ENCODE data around the gene BDKRB2.
"Not testable (repeated sequence)": the region's sequence is repeated elsewhere in the genome, so short reads cannot be mapped to it uniquely, and the experiment has no call there.

Gene BDKRB2

DNA sequence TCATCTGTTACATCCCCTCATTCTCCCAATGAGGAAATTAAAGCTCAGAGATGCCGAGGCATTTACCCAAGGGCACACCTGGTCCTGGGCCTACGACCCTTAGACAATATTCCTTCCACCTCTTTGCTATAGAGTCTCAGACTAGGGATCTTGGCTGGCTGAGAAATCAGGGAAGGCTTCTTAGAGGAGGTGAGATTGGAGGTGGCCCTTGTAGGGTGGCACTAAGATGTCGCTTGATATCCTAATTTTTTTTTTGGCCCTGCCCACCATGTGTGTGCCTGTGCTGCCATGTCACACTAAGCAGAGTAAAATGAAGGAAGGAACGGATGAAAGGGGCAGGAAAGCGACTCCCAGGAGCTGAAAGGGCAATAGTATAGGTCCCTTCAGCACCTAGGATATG lies 20.6 kb downstream of the BDKRB2 start:
- DNase-seq (ENCODE audit: low read depth): no peak

DNA sequence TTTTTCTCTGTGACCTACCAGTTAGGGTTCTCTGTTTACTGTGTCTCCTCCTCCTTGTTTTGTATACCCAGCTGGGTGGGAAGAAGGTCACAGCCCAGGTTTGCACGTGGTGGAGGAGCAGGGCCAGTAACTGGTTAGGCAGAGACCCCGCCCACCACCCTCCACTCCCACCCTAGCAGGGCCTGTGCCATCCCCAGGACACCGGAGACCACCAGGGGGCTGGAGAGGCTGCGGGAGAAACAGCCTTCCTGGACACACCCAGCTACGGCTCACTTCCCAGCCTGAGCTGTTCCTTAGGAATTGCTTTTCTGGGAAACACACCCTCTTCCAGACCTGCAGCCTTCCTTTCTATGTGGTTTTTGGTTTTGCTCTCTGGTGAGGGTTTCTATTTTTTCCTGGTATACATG lies 21.1 kb downstream of the BDKRB2 start:
- DNase-seq (ENCODE audit: low read depth): peak; percentile 36

DNA sequence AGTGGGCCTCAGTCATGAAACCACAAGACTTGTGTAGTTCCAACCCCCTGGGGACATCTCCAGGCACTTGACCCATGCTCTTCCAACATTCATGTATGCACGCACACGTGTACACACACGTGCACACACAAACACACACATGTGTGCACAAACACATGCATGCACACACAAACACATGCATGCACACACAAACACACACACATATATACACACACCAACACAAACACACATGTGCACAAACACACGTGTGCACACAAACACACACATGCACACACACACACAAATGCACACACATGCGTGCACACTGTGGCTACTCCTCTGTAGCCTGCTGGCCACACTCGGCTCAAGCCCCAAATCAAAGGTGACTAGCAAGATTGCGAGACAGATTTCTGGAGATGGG lies 22.8 kb downstream of the BDKRB2 start:
- DNase-seq (ENCODE audit: low read depth): no peak

GRCh38 chr14:96229315-96229714 lies 24.7 kb downstream of the BDKRB2 start:
- no peak for DNase-seq (ENCODE audit: low read depth)

GRCh38 chr14:96231056-96231455 lies 26.4 kb downstream of the BDKRB2 start:
- no peak for DNase-seq (ENCODE audit: low read depth)

DNA sequence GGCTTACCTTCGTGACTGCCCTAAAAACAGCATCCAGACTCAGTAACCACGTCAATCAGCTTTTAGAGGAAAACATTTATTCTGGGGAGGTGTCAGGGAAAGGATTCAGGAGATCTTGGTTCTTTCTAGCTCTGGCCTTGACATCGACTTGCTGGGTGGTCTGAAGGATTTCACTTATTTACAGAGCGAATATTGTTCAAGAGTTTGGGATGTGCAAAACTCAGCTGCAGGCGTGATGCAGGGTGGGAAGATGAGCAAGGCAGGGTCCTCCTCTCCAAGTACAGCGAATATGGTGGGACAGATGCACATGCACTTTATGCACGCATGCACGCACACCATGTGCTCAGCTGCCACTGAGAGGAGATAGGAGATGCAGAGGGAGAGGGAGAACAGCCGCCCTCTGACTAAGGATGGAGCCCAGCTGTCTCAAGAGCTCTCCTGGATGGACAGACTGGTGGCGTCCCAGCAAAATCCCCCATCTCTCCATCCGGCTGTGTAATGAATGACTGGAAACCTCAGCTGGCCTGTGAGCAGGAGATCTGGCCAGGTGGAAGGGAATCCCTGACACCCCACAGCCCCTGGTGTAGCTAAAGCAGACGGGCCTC lies 27.0 kb downstream of the BDKRB2 start:
- no peak for DNase-seq (ENCODE audit: low read depth)

GRCh38 chr14:96232506-96232905 lies 27.9 kb downstream of the BDKRB2 start:
- DNase-seq (ENCODE audit: low read depth): no peak

DNA sequence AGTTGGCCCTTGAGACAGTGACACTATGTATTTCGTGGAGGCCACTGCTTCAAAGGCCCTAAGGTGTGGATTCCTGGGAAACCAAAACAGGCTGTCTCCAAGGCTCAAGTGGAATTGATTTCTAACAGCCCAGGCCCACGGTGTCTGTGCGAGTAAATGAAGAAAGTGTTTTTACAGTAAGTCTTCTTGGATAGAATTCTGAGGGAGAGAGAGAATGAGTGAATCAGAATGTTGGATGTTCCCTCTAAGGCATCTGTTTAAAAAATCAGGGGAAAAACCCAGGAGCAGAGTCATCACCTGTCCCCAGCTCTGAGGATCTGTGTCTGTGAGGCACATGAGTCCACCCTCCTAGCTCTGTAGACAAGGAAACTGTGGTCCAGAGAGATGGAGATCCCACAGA lies 29.0 kb downstream of the BDKRB2 start:
- DNase-seq (ENCODE audit: low read depth): no peak

GRCh38 chr14:96235426-96235825 lies 30.8 kb downstream of the BDKRB2 start:
- no peak for DNase-seq (ENCODE audit: low read depth)

DNA sequence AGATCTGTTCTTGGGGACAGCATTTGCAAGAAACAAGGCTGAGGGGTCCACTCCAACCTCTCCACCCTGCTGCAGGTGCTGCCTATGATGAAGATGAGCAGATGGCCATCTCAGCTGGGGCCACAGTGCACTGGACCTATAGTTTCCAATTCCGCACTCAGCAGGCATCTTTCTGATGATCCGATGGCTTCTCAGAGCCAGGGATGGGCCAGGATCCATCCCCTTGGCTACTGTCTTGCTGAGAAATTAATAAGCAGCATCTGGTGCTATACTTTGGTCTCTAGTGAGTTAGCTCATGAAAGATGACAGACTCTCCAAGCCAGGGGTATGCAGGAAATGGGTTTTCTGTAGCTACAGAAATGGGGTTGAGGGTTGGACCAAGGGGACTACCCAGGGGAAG lies 33.0 kb downstream of the BDKRB2 start:
- DNase-seq (ENCODE audit: low read depth): no peak

DNA sequence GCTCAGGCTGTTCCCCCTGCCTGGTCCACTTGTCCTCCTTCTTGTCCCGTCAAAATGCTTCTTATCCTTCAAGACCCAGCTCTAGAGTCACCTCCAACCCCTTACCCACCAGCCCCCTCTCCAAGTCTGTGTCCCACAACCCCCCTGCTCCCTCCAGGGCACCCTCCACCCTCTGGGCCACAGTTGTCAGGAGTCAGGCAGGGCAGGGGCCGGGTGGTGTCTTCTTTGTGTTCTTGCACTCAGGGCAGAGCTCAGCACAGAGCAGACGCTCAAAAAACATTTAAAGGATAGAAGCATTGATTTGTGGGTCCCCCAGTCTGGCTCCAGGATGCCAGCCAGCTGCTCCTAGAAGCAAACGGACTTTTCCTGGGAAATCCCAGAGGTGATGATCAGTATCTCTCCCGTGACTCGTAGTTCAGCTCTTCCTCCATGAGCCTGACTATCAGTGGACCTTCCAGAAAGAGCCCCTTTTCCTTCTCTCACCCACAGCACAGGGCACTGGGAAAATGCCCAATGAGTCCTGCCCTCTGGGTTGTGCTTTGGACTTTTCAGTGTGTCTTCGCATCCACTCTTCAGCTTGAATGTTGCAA lies 34.1 kb downstream of the BDKRB2 start:
- DNase-seq (ENCODE audit: low read depth): no peak

DNA sequence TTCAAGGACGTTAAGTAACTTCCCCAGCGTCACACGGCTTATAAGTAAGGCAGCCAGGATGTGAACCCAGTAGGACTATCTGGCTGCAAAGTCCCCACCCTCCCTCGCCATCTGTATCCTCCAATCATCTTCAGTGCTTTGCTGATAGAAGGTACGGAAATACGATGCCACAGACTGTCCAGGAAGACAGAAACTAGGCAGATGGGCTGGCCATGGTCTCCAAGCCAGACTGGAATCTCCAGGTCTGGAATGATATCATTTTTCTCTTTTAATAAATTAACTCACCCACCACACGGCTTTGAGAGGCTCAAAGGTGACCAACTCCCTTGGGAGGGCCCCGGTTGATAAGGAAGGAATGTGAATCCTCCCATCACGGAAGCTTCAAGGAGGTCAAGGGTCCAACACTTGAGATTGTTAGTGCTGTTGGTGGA lies 35.1 kb downstream of the BDKRB2 start:
- no peak for DNase-seq (ENCODE audit: low read depth)

GRCh38 chr14:96240641-96241040 lies 36.0 kb downstream of the BDKRB2 start:
- no peak for DNase-seq (ENCODE audit: low read depth)

DNA sequence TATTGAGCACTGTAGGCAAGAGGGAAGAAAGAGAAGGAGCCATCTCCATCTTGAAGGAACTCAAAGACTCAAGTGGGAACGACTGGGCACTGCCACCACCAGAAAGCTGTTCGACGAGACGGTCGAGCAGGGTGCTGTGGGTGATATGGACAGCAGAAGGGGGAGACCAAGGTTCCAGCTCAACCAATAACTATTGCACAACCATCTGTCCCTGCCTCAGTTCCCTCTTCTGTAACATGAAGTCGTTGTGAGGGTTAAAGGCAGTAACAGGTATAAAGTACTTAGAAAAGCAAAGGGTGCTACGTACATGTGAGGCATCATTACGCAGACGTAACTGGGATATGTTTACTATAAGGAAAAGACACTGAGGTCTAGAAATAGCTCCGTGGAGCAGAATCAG lies 37.5 kb downstream of the BDKRB2 start:
- DNase-seq (ENCODE audit: low read depth): no peak

DNA sequence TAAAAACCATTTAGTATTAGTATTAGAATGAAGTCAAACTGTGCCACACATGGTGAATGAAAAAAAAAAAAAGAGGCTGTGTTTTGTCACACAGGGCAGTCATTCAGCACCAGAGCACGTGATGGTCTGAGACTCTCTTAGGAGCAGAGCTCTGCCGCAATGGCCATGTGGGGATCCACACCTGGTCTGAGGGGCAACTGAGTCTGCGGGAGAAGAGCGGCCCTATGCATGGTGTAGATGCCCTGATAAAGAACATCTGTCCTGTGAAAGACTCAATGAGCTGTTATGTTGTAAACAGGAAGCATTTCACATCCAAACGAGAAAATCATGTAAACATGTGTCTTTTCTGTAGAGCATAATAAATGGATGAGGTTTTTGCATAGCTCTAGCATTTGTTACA lies 39.1 kb downstream of the BDKRB2 start:
- no peak for DNase-seq (ENCODE audit: low read depth)

DNA sequence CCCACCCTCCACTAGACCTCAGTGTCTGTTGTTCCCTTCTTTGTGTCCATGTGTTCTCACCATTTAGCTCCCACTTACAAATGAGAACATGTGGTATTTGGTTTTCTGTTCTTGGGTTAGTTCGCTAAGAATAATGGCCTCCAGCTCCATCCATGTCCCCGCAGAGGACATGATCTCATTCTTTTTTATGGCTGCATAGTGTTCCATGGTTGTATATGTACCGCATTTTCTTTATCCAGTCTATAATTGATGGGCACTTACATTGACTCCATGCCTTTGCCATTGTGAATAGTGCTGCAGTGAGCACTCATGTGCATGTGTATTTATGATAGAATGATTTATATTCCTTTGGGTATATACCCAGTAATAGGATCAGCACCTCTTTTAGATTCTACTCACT lies 40.4 kb downstream of the BDKRB2 start:
- not testable (repeated sequence) for DNase-seq (ENCODE audit: low read depth)

DNA sequence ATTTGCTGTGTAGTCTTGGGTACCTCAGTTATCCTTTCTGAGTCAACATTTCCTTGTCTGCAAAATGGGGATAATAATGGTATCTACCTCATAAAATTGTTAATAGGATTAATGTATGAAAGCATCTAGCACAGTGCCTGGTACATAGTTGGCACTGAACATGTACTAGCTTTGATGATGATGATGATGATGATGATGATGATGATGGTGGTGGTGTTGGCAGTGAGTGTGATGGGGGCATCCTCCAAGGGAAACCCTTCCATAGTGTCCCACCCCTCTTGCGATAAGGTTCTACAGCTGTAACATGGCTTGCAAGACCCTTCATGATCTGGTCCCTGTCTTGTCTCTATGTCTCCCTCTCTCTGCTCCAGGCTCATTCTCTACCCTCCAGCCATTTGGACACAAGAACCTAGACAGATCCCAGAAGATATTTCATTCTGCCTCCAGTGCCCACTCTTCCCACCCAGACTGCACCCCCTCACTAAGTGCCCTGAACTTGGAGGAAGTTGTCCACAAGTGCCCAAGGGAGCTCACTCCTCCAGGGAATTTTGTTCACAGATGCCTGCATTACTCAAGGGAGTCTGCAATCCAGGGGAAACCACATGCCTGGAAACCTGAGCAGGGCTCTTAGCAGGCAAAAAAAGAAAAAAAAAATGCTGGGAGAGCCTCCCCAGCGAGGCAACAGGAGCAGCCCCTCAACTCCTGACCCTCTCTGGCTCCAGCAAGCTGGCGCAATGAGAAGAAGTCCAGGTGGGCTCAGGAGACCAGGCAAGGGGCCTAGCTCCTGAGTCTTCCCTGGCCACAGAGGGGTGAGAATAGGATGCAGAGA lies 41.3 kb downstream of the BDKRB2 start:
- DNase-seq (ENCODE audit: low read depth): no peak

- peak; percentile 87 for DNase-seq (ENCODE audit: low read depth)
These were observed 41.9 kb downstream of the BDKRB2 start for GRCh38 chr14:96246539-96246847.

GRCh38 chr14:96247031-96247430 lies 42.4 kb downstream of the BDKRB2 start:
- DNase-seq (ENCODE audit: low read depth): no peak

DNA sequence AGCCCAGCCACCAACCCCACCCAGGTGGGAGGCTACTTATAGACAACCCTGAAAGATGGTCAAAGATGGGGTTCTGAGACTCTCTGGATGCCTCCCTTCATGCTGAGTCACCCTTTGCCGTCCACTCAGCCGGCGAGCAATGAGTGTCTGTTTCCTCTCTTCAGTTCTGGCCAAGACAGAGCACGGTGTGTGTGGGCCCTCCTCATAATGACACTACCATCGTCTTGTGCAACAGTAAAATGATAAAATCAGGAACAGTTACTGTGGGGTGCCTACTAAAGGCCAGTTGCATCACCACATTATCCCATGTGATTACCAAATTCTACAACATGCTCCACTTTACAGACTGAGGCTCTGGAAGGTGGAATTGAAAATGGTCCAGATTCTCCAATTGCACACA lies 44.4 kb downstream of the BDKRB2 start:
- peak; percentile 79 for DNase-seq (ENCODE audit: low read depth)

DNA sequence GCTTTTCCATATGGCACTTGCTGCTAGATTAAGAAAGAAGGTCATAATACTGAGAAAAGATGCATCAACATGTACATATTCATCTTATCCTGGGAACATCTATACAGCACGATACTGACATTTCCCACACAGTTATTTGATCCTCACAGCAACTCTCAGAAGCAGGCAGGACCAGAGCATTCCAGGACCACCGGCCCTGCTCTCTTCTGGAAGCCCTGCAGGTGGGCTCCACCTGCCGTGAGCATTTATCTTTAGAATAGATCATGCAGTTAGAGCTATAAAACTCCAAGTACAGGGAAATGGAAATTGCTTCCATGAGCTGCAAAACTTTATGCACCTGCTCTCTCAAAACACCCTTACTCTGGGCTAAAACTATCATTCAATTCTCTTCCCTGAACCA lies 45.8 kb downstream of the BDKRB2 start:
- DNase-seq (ENCODE audit: low read depth): no peak

GRCh38 chr14:96251656-96252155 lies 47.1 kb downstream of the BDKRB2 start:
- no peak for DNase-seq (ENCODE audit: low read depth)

- DNase-seq (ENCODE audit: low read depth): no peak
These were observed 47.8 kb downstream of the BDKRB2 start for GRCh38 chr14:96252323-96252998.

Data from stromal cell of bone marrow (primary cell).